Vagina (tissue), 2 donors: ENCODE results near the gene GLOD4.

Source experiments
- CTCF ChIP-seq, 3 experiments: fragments of 450-650 bp in 2 of 3; fragments of 200-600 bp in 1 of 3; sonication (generic) in 1 of 3; IDR thresholded peaks; one replicate each; pipeline ENCODE4 v1.5.1; 2017 to 2019; ENCODE audit warnings: antibody characterized with exemption in 3 of 3, mild to moderate bottlenecking in 2 of 3, moderate library complexity in 2 of 3
- POLR2AphosphoS5 ChIP-seq, 2 donors: sonication (generic); formaldehyde crosslinking; IDR thresholded peaks; one replicate each; pipeline ENCODE4 v1.9.0; 2017; ENCODE audit warnings: antibody characterized with exemption in 2 of 2, mild to moderate bottlenecking in 2 of 2, low read depth in 1 of 2; ENCODE audit not compliant: insufficient read depth in 1 of 2

DNA sequence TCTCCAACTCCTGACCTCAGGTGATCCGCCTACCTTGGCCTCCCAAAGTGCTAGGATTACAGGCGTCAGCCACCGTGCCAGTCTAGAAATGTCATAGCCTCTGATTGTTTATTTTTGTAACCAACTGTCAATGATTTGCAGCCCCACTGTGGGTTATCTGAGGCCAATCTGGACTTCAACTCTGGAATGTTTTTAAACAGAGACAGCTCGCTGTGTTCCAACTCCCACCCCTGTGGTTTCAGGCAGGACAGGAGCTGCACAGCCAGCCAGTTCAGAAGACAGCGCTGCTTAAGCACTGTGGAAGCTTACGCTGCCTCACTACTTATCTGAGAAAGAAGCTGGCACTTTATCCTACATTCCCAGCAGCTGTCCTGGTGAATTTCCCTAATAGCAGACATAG lies 19.6 kb upstream of the GLOD4 start:
- TF ChIP-seq CTCF (IDR thresholded peaks at IDR 0.05) (no peak), POLR2AphosphoS5 (IDR thresholded peaks at IDR 0.05; ENCODE audit: insufficient read depth in 1 of 2, low read depth in 1 of 2) (no peak)
